Renal cortical epithelial cell (primary cell): ENCODE data around the gene RALGAPA2. TPM values are rescaled to one million over a fixed set of nuclear protein-coding genes. Genes with fewer than 3 reads are reported as not detected.

ENCODE experiments used
- DNase-seq: peaks from one replicate; pipeline ENCODE4 v3.0.0-alpha.2; 2011; ENCODE audit warnings: low read depth
- total RNA-seq: library from RNA; depleted of rRNA; stranded (reverse); fragments of >200 nt; gene quantifications from 2 replicates; pipeline ENCODE4 v1.2.3, GENCODE V29; 2014

Gene RALGAPA2
- total RNA-seq, 1 donor from 2014 or later, result 47.5 TPM

- DNase-seq, result no peak
Observed at GRCh38 chr20:20536240-20536933, 176.1 kb downstream of the RALGAPA2 start.

- DNase-seq, result no peak
Observed at GRCh38 chr20:20535051-20535450, 177.4 kb downstream of the RALGAPA2 start.

GRCh38 chr20:20531283-20531682 lies 181.2 kb downstream of the RALGAPA2 start:
- DNase-seq, result no peak

GRCh38 chr20:20530428-20531151 lies 181.9 kb downstream of the RALGAPA2 start:
- no peak for DNase-seq

DNA sequence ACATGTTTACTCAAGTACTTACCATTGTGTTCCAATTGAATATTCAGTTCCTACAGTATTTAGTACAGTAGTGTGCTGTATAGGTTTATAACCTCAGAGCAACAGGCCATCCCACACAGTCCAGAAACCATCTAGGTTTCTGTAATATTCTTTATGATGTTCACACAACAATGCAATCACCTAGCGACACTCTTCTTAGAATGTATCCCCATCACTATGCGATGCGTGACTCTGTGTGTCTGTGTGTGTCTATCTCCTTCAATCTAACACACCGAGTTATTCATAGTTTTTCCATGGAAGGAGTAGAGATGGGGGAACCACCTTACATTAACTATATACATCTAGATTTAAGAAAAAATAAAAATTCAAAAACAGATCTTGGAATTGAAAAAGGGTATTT lies 182.8 kb downstream of the RALGAPA2 start:
- DNase-seq, result no peak

- no peak for DNase-seq
Observed at GRCh38 chr20:20528861-20529260, 183.6 kb downstream of the RALGAPA2 start.

DNA sequence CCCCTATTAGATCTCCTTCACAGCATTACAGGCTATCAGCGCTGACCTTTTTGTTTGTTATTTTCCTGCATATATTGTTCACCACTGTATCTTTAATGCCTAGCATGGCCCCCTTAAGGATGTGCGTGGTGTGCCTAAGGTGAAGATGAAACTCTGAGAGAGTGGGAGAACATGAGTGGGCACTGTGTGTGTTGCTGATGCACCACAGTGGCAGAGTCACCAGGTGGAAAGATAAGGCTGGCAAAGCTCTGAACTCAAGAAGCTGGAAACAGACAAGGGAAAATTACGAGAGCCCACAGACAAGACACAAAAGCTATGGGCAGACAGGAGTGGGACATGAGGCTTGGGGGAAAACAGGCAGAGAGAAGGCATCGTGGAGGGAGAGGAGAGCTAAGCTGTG lies 184.8 kb downstream of the RALGAPA2 start:
- no peak for DNase-seq

DNA sequence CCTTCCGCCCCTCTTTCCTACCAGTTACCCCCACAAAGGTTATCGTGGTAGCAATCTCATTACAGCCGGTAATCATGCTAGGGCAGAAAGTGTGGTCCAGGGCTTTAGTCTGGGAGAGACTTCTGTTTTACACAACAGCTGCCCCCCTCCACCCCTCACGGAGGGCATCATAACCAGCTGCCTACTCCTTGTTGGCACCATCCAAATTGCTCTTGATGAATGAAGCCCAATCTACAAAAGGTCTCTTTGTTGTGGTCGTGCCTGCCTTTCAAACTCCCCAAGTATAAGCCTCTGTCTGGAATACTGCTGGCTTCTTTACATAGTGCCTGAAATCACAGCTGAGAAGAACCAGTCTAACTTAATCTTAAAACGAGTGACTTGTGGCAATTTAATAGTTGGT lies 186.7 kb downstream of the RALGAPA2 start:
- DNase-seq, result no peak

DNA sequence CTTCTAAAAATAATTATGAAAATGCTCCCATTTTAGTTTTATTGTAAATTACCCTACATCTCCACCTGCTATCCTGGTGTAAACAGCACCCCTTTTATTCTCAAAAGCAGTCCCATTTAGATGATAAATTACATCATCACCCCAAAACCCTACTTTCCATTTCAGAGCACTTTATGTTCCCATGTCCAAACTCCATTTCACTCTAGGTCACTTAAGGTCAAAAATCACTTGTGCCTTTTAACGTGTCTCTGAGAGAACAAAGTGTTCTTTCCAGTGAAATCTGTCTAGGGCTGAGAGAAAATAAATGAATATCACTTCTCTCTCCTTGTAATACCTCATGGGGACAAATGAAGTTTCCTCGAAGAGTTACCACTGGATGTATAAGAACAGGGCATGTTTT lies 187.2 kb downstream of the RALGAPA2 start:
- no peak for DNase-seq

GRCh38 chr20:20524756-20525155 lies 187.7 kb downstream of the RALGAPA2 start:
- DNase-seq, result no peak

GRCh38 chr20:20521736-20522135 lies 190.7 kb downstream of the RALGAPA2 start:
- peak; percentile 65 for DNase-seq

DNA sequence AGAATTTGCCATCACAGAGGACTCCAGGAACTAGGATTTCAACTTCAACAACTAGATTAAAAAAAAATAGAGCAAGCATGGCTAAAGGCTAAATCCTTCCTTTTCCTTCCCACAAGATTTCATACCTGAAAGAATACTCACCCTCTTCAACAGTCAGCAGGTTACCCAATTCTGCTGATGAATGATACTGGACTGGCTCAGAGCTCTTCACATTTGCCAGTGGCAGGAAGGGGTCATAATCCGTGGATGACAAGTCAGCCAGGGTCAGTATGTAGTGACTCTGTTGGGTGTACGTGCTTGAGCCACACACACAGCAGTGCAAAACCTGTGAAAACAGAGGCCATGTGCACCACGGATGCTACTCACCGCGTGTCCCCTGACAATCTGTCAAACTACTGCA lies 191.7 kb downstream of the RALGAPA2 start:
- peak; percentile 85 for DNase-seq

DNA sequence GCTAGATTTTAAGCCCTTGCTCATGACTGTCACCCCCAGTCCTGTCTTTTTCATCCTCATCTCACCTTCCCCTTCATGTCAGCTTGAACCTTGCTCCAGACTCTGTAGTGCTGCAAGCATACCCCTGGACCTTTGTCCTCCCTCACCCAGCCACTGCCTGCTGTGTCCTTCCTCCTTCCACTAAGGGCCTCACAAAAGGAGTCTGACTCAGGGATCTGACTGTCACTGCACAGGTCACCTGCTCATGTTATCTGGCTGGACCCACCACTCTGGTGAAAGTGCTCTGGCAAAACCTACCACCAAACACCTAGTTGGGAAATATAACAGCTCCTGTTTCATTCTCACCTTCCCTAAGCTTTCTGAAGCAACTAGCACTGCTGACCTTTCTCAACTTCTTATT lies 193.2 kb downstream of the RALGAPA2 start:
- DNase-seq, result no peak

DNA sequence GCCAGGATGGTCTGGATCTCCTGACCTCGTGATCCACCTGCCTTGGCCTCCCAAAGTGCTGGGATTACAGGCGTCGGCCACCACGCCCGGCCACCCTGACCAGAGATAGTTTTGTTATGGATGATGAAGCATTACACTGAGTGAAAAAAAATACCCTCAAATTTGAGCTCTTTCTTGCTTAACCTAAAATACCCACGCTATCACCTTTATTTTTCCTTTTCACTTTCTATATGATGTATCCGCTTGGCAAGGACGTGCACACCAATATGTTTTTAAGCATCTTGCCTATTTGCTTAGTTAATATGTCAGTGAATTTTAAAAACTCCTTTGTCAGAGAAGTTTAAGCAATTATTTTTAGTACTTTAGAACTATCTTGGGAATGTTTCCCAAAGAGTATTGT lies 194.2 kb downstream of the RALGAPA2 start:
- no peak for DNase-seq

DNA sequence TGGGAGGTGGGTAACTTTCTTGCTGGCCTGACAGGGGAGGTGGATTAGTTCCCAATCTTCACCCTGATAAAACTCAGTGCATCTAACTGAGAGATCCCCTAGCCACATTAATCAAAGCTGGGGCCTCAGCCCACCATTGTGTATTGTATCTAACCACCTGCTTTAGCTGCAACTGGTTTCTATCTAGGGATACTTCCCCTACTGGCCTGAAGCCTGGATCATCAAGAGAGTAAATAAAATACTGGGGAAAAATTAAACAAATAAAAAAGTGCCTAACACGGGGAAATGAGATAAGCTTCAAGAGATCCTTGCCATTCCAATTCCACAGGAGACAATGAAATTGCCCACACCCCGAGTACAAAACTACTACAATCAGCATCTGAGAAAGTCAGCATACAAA lies 195.1 kb downstream of the RALGAPA2 start:
- DNase-seq, result no peak

DNA sequence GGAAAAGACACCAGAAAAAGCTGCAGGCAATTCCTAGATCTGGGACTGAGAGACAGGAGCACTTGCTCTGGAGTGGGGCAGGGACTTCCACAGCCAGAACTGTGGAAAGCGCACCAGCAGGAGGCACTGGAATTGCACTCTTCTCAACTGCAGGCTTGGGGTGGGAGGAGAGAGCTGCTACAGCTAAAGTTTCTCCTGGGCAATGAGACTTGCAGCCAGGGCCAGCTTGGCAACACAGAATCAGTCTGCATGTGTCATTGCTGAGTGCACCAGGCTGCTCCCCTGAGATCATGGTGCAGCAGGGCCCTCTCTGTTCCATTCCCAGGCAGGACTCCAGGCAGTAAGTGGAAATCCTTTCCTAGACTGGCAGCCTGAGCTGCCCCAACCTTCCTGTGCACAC lies 198.7 kb downstream of the RALGAPA2 start:
- no peak for DNase-seq

GRCh38 chr20:20505554-20505953 lies 206.9 kb downstream of the RALGAPA2 start:
- DNase-seq, result no peak

GRCh38 chr20:20503777-20504530 lies 208.5 kb downstream of the RALGAPA2 start:
- no peak for DNase-seq

GRCh38 chr20:20501128-20501527 lies 211.3 kb downstream of the RALGAPA2 start:
- DNase-seq, result no peak

- DNase-seq, result no peak
Observed at GRCh38 chr20:20500312-20500711, 212.1 kb downstream of the RALGAPA2 start.

DNA sequence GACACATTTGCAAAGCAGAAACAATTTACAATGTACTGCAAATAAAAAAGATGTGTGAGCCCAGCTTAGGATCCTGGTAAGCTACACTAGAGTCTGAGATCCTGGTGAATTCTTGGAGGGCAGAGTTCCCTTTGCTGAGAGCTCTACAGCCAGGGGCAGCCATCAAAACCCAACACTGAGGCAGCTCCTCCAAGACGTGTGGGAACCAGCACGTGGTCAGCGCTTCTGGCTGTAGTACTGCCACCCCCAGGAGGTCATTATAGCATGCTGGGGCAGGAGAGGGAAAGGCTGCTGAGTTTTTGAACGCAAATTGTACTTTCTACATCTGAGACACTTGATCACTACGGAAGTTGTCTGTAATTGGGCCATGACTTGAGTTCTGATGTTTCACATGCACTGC lies 213.0 kb downstream of the RALGAPA2 start:
- DNase-seq, result no peak

DNA sequence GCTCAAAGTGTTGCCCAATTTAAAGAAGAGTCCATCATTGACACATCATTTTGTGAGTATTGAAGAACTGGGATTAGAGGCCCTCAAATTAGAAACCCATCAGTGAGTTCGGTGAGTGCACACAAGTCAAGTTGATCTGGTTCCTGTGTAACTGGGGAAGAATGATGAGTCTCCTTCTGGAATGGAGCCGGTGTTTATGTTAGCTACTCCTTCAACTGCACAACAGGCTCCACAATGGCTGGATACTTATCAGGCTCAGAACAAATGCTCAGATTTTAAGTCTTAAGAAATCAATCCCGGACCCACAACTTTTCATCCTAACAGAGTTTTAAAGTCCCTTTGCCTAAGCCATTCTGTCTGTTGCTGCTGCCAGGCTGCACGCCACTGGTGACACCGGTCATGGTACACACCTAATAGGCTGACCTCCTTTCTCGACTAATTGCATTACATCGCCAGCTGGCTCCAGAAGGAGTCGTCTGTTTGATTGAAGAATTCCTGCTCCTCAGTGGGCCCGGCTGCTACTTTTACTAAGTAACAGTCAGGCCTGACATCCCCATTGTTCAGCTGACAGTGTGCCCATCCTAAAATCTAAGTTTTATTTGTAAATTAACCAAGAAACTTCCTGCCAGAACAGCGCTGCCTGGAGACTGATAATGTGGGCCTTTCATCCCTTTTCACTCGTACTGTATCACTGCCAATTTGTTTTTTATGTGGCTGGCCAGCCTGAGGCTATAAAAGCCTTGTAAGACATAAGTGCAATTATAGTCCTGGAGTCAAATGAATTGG lies 214.2 kb downstream of the RALGAPA2 start:
- no peak for DNase-seq
